Neuron (in vitro differentiated cells): ENCODE measurements around the gene PANK1.

Experiments used
- H2AFZ ChIP-seq: one replicate; pipeline ENCODE4 v1.6.1; 2013; ENCODE audit warnings: low read depth, mild to moderate bottlenecking, inconsistent platforms, low read length, moderate library complexity
- H3K27me3 ChIP-seq: one replicate; pipeline ENCODE4 v1.6.1; 2013; ENCODE audit warnings: low read length; ENCODE audit not compliant: insufficient read depth
- H3K36me3 ChIP-seq: one replicate; pipeline ENCODE4 v1.6.1; 2013; ENCODE audit warnings: low read length; ENCODE audit not compliant: insufficient read depth
- H3K4me1 ChIP-seq: one replicate; pipeline ENCODE4 v1.6.1; 2013; ENCODE audit warnings: low read length; ENCODE audit not compliant: insufficient read depth
- H3K4me3 ChIP-seq: 2 replicates; pipeline ENCODE4 v1.5.1; 2013; ENCODE audit warnings: mild to moderate bottlenecking, low read length, moderate library complexity
- H3K9me3 ChIP-seq: one replicate; pipeline ENCODE4 v1.6.1; 2013; ENCODE audit warnings: low read length

PANK1 gene

GRCh38 chr10:89600041-89600440, 45.0 kb downstream of the PANK1 start:
- H3K4me1 ChIP-seq, result no peaks in the 10 kb centered on the region
- no peak overlapping the region for H3K4me3 ChIP-seq
- no peaks in the 10 kb centered on the region for H3K27me3 ChIP-seq
- H2AFZ ChIP-seq, result no peak overlapping the region
- H3K36me3 ChIP-seq, result peaks cover 40% of the 10 kb centered on the region
- H3K9me3 ChIP-seq, result no peaks in the 10 kb centered on the region

- H3K27me3 ChIP-seq, result no peaks in the 10 kb centered on the region
- H3K4me3 ChIP-seq, result no peak overlapping the region
- peaks cover 2% of the 10 kb centered on the region for H3K9me3 ChIP-seq
- no peak overlapping the region for H2AFZ ChIP-seq
- H3K4me1 ChIP-seq, result no peaks in the 10 kb centered on the region
- H3K36me3 ChIP-seq, result peaks cover 59% of the 10 kb centered on the region
Observed at GRCh38 chr10:89593043-89593442, 52.0 kb downstream of the PANK1 start.

DNA sequence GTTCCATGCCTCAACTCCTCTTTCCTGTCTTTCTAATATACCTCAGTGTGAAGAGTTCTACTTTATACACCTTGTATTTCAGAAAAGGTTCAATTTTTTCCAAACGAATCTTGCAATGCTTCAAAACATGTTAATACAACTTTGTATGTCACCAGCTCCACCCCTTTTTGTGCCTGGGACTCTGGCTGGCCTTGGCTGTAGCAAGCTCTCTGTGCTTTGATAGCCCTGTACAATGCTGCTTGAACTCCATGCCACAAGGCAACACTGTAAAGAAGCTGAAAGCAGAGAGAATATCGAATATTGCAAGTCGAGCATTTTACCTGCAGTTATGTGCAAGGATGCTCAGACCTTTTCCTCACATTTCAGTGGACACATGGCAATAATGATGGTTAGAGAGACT, 52.5 kb downstream of the PANK1 start:
- H3K36me3 ChIP-seq, result peaks cover 59% of the 10 kb centered on the region

GRCh38 chr10:89591796-89592271, 53.2 kb downstream of the PANK1 start:
- peaks cover 58% of the 10 kb centered on the region for H3K36me3 ChIP-seq
- H3K27me3 ChIP-seq, result no peaks in the 10 kb centered on the region
- H2AFZ ChIP-seq, result no peak overlapping the region
- no peak overlapping the region for H3K4me3 ChIP-seq
- H3K4me1 ChIP-seq, result no peaks in the 10 kb centered on the region
- H3K9me3 ChIP-seq, result peaks cover 2% of the 10 kb centered on the region

More for the DNA sequence above, 52.5 kb downstream of the PANK1 start:
- Histone ChIP-seq H3K4me3 (no peak overlapping the region), H3K9me3 (peaks cover 2% of the 10 kb centered on the region), H3K27me3 (no peaks in the 10 kb centered on the region), H3K4me1 (no peaks in the 10 kb centered on the region), H2AFZ (no peak overlapping the region)

DNA sequence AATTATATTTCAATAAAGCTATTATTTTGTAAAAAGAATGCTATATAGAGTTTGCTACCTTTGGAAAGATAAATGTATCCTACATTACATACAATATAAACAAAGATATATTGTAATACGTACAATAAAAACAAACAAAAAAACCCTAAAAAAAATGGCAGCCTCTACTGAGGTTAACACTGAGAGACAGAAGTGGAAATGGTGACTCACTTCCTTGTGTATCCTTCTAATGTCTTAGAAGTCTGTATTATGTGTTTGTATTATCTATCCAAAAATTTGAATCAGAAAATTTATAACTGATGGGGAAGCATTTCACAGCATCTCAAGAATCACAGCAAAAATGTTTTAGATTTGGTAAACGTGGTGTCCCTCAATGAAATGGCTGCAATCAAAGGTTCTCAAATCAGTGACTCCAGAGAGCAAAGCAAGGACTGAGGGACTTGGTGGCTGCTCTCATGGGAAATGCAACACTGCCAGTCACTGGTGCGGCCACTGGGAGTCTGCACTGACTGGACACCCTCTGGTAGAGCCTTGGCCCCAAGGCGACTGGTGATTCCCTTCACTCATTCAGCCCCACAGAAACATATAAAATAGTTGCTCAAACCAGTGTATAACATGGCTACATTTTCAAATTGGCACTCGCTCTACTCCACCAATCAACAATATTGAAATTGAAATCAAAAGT, 53.8 kb downstream of the PANK1 start:
- H3K9me3 ChIP-seq, result peaks cover 2% of the 10 kb centered on the region
- no peaks in the 10 kb centered on the region for H3K4me1 ChIP-seq
- peaks cover 56% of the 10 kb centered on the region for H3K36me3 ChIP-seq
- no peak overlapping the region for H2AFZ ChIP-seq
- no peaks in the 10 kb centered on the region for H3K27me3 ChIP-seq
- no peak overlapping the region for H3K4me3 ChIP-seq

DNA sequence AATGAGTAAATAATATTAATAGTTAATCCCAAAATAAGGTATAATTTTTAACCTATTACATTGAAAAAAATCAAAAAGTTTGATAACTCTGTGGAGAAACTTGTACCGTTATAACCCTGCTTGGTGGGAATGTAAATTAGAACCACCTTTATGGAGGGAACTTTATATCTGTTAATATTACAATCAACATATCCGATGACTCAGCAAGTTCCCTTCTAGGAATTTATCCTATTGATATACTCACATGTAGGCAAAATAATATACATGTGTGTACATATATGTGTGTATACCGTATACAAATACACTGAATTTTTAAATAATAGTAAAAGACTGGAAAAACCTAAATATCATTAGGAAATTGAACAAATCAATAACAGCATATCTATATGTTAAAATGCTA, 54.7 kb downstream of the PANK1 start:
- Histone ChIP-seq H3K27me3 (no peaks in the 10 kb centered on the region), H3K36me3 (peaks cover 52% of the 10 kb centered on the region), H3K4me3 (no peak overlapping the region), H2AFZ (no peak overlapping the region), H3K4me1 (no peaks in the 10 kb centered on the region), H3K9me3 (peaks cover 2% of the 10 kb centered on the region)

GRCh38 chr10:89589101-89589720, 55.8 kb downstream of the PANK1 start:
- Histone ChIP-seq H3K9me3 (peaks cover 2% of the 10 kb centered on the region), H3K36me3 (peaks cover 50% of the 10 kb centered on the region)

DNA sequence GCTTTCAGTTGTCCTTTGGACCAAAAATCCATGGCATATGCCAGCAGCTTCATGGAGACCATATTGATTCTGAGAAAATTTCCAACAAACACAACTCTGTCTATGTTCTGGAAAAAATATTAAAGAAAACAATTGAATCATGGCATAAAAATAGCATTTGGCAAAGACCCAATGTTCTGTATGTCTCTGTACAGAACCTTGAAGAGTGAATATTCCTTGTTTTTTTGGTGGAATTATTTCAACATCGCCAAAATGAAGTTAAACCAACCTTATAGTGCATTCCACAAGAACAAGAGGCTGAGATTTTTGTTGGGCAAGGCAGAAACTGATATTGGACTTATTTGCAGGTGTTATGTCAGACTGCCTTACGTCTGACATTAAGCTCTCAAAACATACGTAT, 56.4 kb downstream of the PANK1 start:
- H2AFZ ChIP-seq, result no peak overlapping the region
- no peak overlapping the region for H3K4me3 ChIP-seq
- H3K36me3 ChIP-seq, result peaks cover 48% of the 10 kb centered on the region
- H3K27me3 ChIP-seq, result no peaks in the 10 kb centered on the region
- H3K9me3 ChIP-seq, result peaks cover 2% of the 10 kb centered on the region
- no peaks in the 10 kb centered on the region for H3K4me1 ChIP-seq

More at GRCh38 chr10:89589101-89589720, 55.8 kb downstream of the PANK1 start:
- Histone ChIP-seq H3K4me1 (no peaks in the 10 kb centered on the region), H3K27me3 (no peaks in the 10 kb centered on the region), H2AFZ (no peak overlapping the region), H3K4me3 (no peak overlapping the region)

- peaks cover 4% of the 10 kb centered on the region for H3K36me3 ChIP-seq
- H3K9me3 ChIP-seq, result no peaks in the 10 kb centered on the region
- H3K27me3 ChIP-seq, result no peaks in the 10 kb centered on the region
- no peak overlapping the region for H3K4me3 ChIP-seq
- no peaks in the 10 kb centered on the region for H3K4me1 ChIP-seq
- H2AFZ ChIP-seq, result no peak overlapping the region
Observed at GRCh38 chr10:89582022-89582421, 63.0 kb downstream of the PANK1 start.

DNA sequence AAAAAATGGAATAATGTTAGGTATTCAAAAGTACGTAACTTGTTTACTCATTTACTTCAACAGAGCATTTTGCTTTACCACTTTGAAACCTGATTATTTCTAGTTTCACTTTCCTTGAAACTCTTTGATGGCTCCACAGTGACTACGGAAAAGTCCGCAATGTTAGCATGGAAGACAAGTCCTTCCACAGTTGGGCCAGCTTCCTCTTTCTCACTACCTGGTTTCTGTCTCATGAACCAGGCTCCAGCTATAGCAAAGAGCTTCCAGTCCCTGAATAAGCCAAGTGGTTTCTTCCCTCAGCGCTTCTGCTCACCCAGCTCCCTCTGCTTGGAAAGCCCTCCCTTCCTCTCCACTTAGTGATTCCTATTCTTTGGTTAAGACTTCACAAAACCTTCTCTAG, 64.8 kb downstream of the PANK1 start:
- Histone ChIP-seq H3K9me3 (no peaks in the 10 kb centered on the region), H3K36me3 (peaks cover 3% of the 10 kb centered on the region), H3K4me3 (no peak overlapping the region), H3K4me1 (no peaks in the 10 kb centered on the region), H2AFZ (no peak overlapping the region), H3K27me3 (no peaks in the 10 kb centered on the region)

DNA sequence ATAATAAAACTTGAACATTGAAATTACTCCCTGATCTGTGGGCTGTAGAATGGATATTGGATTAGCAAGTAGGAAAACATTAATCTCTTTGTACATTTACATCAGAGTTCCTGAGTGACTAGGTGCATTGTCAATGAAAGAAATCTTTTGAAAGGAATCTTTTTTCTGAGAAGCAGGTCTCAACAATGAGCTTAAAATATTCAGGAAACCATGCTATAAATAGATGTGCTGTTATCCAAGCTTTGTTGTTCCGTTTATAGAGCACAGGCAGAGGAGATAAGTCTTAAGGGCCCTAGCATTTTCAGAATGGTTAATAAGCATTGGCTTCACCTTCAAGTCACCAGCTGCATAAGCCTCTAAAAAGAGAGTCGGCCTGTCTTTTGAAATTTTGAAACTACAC, 68.3 kb downstream of the PANK1 start:
- Histone ChIP-seq H3K4me3 (no peak overlapping the region), H2AFZ (no peak overlapping the region), H3K4me1 (no peaks in the 10 kb centered on the region), H3K36me3 (no peaks in the 10 kb centered on the region), H3K27me3 (no peaks in the 10 kb centered on the region), H3K9me3 (no peaks in the 10 kb centered on the region)

DNA sequence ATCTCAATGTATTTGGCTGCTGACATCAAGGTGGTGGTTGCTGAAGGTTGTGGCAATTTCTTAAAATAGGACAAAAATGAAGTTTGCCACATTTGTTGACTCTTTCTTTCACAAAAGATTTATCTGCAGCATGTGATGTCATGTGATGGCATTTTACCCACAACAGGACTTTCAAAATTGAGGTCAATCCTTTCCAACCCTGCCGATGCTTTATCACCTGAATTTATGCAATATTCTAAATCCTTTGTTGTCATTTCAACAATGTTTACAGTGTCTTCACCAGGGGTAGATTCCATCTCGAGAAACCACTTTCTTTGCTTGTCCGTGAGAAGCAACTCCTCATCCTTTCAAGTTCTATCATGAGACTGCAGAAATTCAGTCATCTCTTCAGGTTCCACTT, 69.0 kb downstream of the PANK1 start:
- Histone ChIP-seq H3K36me3 (no peaks in the 10 kb centered on the region), H3K9me3 (no peaks in the 10 kb centered on the region), H3K4me1 (no peaks in the 10 kb centered on the region), H3K4me3 (no peak overlapping the region), H3K27me3 (no peaks in the 10 kb centered on the region), H2AFZ (no peak overlapping the region)

GRCh38 chr10:89575031-89575430, 70.0 kb downstream of the PANK1 start:
- no peaks in the 10 kb centered on the region for H3K4me1 ChIP-seq
- no peak overlapping the region for H2AFZ ChIP-seq
- no peaks in the 10 kb centered on the region for H3K9me3 ChIP-seq
- no peaks in the 10 kb centered on the region for H3K36me3 ChIP-seq
- no peaks in the 10 kb centered on the region for H3K27me3 ChIP-seq
- H3K4me3 ChIP-seq, result no peak overlapping the region
